Measurements from ENCODE around the gene SHPK. TPM values are rescaled to one million over a fixed set of nuclear protein-coding genes. Genes with fewer than 3 reads are reported as not detected.

Gene SHPK
- total and polyA plus RNA-seq, 4 donors: 9.3 to 66.6 (median 17.0) TPM

- Histone ChIP-seq H3K27ac (ENCODE audit: low read depth in 1 of 2, low read length in 2 of 2) (no peak overlapping the region), H3K4me3 (ENCODE audit: low read depth in 1 of 3, low read length in 3 of 3) (no peak overlapping the region), H3K27me3 (ENCODE audit: control insufficient read depth in 4 of 4, insufficient read depth in 4 of 4, low read length in 3 of 4) (no peaks in the 10 kb centered on the region), H3K36me3 (ENCODE audit: control insufficient read depth in 4 of 4, insufficient read depth in 3 of 4, low read depth in 1 of 4, low read length in 3 of 4) (peaks cover 0 to 11% (median 5%) of the 10 kb centered on the region in 4 donors), H3K4me1 (ENCODE audit: control insufficient read depth in 4 of 4, insufficient read depth in 4 of 4, low read length in 3 of 4) (peaks cover 6 to 25% (median 7%) of the 10 kb centered on the region in 4 donors), H3K9ac (ENCODE audit: low read depth in 1 of 2, low read length in 2 of 2) (no peak overlapping the region), H3K9me3 (ENCODE audit: control insufficient read depth in 4 of 4, low read length in 3 of 4) (no peaks in the 10 kb centered on the region)
- 69% methylated on average over 23 of the region's 23 CpGs for WGBS
- no peak for DNase-seq (ENCODE audit: low spot score)
- TF ChIP-seq GABPA (IDR thresholded peaks at IDR 0.05 in 1 of 2, conservative IDR thresholded peaks at IDR 0.05 in 1 of 2) (no peak), JUND (IDR thresholded peaks at IDR 0.05) (no peak), REST (IDR thresholded peaks at IDR 0.05) (no peak), SP1 (IDR thresholded peaks at IDR 0.05) (peak; percentile 48), RXRA (IDR thresholded peaks at IDR 0.05) (peak in 1 of 2 donors; percentile 71), ZBTB33 (IDR thresholded peaks at IDR 0.05) (no peak), HNF4A (conservative IDR thresholded peaks at IDR 0.05) (peak; percentile 19 to 62)
These were observed 24.4 kb upstream of the SHPK start for GRCh38 chr17:3660311-3660891.

GRCh38 chr17:3659541-3660111, 23.6 kb upstream of the SHPK start:
- H3K27ac ChIP-seq (ENCODE audit: low read depth in 1 of 2, low read length in 2 of 2): no peak overlapping the region
- TF ChIP-seq JUND (IDR thresholded peaks at IDR 0.05) (peak in 1 of 2 donors; percentile 7), ZBTB33 (IDR thresholded peaks at IDR 0.05) (no peak)
- H3K9ac ChIP-seq (ENCODE audit: low read depth in 1 of 2, low read length in 2 of 2): no peak overlapping the region
- H3K4me1 ChIP-seq (ENCODE audit: control insufficient read depth in 4 of 4, insufficient read depth in 4 of 4, low read length in 3 of 4): peaks cover 6 to 25% (median 7%) of the 10 kb centered on the region in 4 donors
- peaks cover 0 to 13% (median 5%) of the 10 kb centered on the region in 4 donors for H3K36me3 ChIP-seq (ENCODE audit: control insufficient read depth in 4 of 4, insufficient read depth in 3 of 4, low read depth in 1 of 4, low read length in 3 of 4)
- H3K27me3 ChIP-seq (ENCODE audit: control insufficient read depth in 4 of 4, insufficient read depth in 4 of 4, low read length in 3 of 4): no peaks in the 10 kb centered on the region
- no peak for DNase-seq (ENCODE audit: low spot score)
- WGBS: 68% methylated on average over 22 of the region's 22 CpGs
- no peak overlapping the region for H3K4me3 ChIP-seq (ENCODE audit: low read depth in 1 of 3, low read length in 3 of 3)
- H3K9me3 ChIP-seq (ENCODE audit: control insufficient read depth in 4 of 4, low read length in 3 of 4): no peaks in the 10 kb centered on the region
